Activated CD4-positive, alpha-beta T cell treated with anti-CD3 and anti-CD28 coated beads for 36 hours (primary cell): ENCODE measurements around the gene PJA1. TPM values are rescaled to one million over a fixed set of nuclear protein-coding genes. Genes with fewer than 3 reads are reported as not detected.
A peak's percentile ranks its signal among the peaks of the same experiment; 100 is the strongest.

Source experiments
- ATAC-seq: fragments of 200-7000 bp; cut with Tn5 transposase; one replicate; pipeline ENCODE4 v1.10.0; 2021; ENCODE audit warnings: mild to moderate bottlenecking, moderate library complexity
- CTCF ChIA-PET: fragments of 350-600 bp; sonication (Branson Sonifier 250); formaldehyde crosslinking; loops from one replicate; lab custom pipeline; 2021; ENCODE audit warnings: antibody characterized with exemption; lab: Charles Lee
- POLR2A ChIA-PET: fragments of 350-600 bp; sonication (Branson Sonifier 250); formaldehyde crosslinking; loops from one replicate; lab custom pipeline; 2021; ENCODE audit warnings: antibody characterized with exemption, inconsistent platforms; lab: Charles Lee
- DNase-seq: peaks from one replicate; pipeline ENCODE4 v3.0.0-alpha.2; 2020
- H3K27ac Mint-ChIP-seq: one replicate; pipeline ENCODE4 v1.8.0; 2021; ENCODE audit warnings: mixed read lengths
- H3K27me3 Mint-ChIP-seq: one replicate; pipeline ENCODE4 v1.8.0; 2021; ENCODE audit warnings: mixed read lengths
- H3K36me3 Mint-ChIP-seq: one replicate; pipeline ENCODE4 v1.8.0; 2021; ENCODE audit warnings: low read depth, mixed read lengths
- H3K4me1 Mint-ChIP-seq: one replicate; pipeline ENCODE4 v1.8.0; 2021; ENCODE audit warnings: mixed read lengths
- H3K4me3 Mint-ChIP-seq: one replicate; pipeline ENCODE4 v1.8.0; 2021; ENCODE audit warnings: mild to moderate bottlenecking, moderate library complexity, mixed read lengths
- H3K9me3 Mint-ChIP-seq: one replicate; pipeline ENCODE4 v1.8.0; 2021; ENCODE audit warnings: low read depth, mixed read lengths
- intact Hi-C, 2 experiments: fragments of 100-400 bp; cut with DNase I in 1 of 2; cut with micrococcal nuclease in 1 of 2; formaldehyde crosslinking; loops; one replicate each; pipeline versions ENCODE4 v1.14.2 to v1.15.1; 2022 to 2024; cut with DNase I, micrococcal nuclease
- total RNA-seq, 2 experiments: library from RNA; stranded (reverse); gene quantifications; one replicate each; pipeline ENCODE4 v1.2.3, GENCODE V29; 2021

PJA1 gene
- total RNA-seq, 2 experiments from 2014 or later: 18.9 to 19.5 TPM

DNA sequence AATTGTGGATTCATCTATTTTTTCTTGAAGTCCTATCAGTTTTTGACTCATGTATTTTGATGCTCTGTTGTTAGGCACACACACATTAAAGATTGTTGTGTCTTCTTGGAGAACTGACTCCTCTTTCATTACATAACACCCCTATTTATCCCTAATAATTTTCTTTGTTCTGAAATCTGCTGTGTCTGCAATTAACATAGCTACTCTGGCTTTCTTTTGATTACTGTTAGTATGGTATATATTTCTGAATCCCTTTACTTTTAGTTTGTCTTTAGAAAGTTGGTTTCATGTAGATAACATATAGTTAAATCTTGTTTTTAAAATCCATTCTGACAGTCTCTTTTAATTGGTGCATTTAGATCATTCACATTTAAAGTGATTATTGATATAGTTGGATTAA lies 5.1 kb upstream of the PJA1 start:
- POLR2A ChIA-PET: no interaction called here
- H3K4me3 Mint-ChIP-seq: no peak overlapping the region
- H3K27me3 Mint-ChIP-seq: no peaks in the 10 kb centered on the region
- DNase-seq: no peak
- CTCF ChIA-PET: interaction anchor here (0.5 kb wide), 1 partner anchor 9 kb away, joined by 4 read pairs; no protein-coding TSS in a partner anchor
- H3K4me1 Mint-ChIP-seq: no peaks in the 10 kb centered on the region
- H3K9me3 Mint-ChIP-seq: no peaks in the 10 kb centered on the region
- intact Hi-C loops: no loop called here
- no peaks in the 10 kb centered on the region for H3K36me3 Mint-ChIP-seq
- ATAC-seq: no peak
- H3K27ac Mint-ChIP-seq: no peak overlapping the region

GRCh38 chrX:69163936-69164741 lies 1.1 kb downstream of the PJA1 start:
- Mint-ChIP-seq H3K36me3 (peaks cover 25% of the 10 kb centered on the region), H3K9me3 (no peaks in the 10 kb centered on the region), H3K4me1 (peaks cover 29% of the 10 kb centered on the region), H3K27ac (peak overlapping the region; percentile 80), H3K4me3 (peak overlapping the region; percentile 79), H3K27me3 (no peaks in the 10 kb centered on the region)
- POLR2A ChIA-PET: no interaction called here
- intact Hi-C loops: loop anchor here (1.0 to 2.0 kb wide), 3 partner anchors 335 to 969 kb away; partner anchors contain the start of genes EFNB1 (in 1 of the 2) and IGBP1 (in 1 of the 2)
- peak; percentile 67 for DNase-seq
- ATAC-seq: peak; percentile 82
- CTCF ChIA-PET: interaction anchor here (0.7 kb wide), 1 partner anchor 337 kb away, joined by 3 read pairs; no protein-coding TSS in a partner anchor

DNA sequence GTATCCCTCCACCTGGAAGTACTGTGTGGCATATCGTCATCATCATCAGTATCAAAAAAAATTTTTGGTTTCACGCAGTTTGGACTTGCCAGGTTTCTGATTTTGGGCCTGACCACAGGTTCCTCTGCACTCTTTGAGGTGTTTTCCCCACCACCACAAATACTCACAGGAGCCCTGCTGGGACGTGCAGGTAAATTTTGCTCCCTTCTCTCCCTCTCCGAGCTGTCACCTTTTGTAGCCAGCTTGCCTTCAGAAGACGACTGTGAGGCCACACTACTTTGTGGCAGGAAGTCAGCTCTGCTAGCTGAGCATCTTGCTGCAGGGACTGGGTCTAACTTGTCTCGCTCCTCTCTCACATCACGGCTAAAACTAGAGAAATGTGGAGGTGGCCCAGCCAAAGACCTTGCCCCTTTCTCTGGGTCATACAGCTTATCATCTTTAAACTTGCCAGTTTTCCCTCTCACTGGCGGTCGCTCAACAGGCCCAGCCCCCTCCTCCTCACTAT lies 2.8 kb downstream of the PJA1 start:
- Mint-ChIP-seq H3K4me1 (peaks cover 29% of the 10 kb centered on the region), H3K9me3 (no peaks in the 10 kb centered on the region), H3K27me3 (no peaks in the 10 kb centered on the region), H3K36me3 (peaks cover 25% of the 10 kb centered on the region), H3K4me3 (no peak overlapping the region), H3K27ac (no peak overlapping the region)
- no peak for ATAC-seq
- POLR2A ChIA-PET: no interaction called here
- no peak for DNase-seq
- CTCF ChIA-PET: no interaction called here
- intact Hi-C loops: no loop called here

DNA sequence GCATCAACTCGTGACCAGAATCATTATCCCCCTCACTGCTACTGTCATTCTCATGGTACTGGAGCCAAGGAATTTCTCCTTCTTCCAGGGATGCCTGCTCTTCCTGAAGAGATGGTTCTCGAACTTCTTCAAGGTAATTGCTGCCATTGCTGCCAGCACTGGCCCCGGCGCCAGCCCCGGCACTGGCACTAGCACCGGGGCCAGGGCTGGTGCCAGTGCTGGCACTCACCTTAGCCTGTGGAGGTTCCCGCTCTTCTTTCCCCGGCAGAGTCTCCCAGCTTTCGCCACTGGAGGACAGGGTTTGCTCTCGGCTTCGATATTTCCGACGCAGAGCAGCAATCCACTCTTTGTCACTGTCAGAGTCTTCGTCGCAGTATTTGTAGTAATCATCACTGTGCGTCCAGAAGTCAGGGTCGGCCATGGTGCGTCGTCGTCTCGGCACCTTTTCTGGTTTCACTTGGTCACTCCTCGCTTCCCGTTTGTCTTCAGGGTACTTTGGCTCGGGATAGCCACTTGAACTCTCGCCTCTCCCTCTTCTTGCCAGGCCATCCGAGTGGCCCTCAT lies 3.4 kb downstream of the PJA1 start:
- Mint-ChIP-seq H3K27ac (no peak overlapping the region), H3K4me1 (peaks cover 29% of the 10 kb centered on the region), H3K27me3 (no peaks in the 10 kb centered on the region), H3K9me3 (no peaks in the 10 kb centered on the region), H3K36me3 (peaks cover 25% of the 10 kb centered on the region), H3K4me3 (no peak overlapping the region)
- no peak for DNase-seq
- no peak for ATAC-seq
- intact Hi-C loops: no loop called here
- ChIA-PET POLR2A (no interaction called here), CTCF (no interaction called here)

- no peaks in the 10 kb centered on the region for H3K9me3 Mint-ChIP-seq
- ChIA-PET POLR2A (no interaction called here), CTCF (no interaction called here)
- intact Hi-C loops: no loop called here
- DNase-seq: no peak
- H3K4me3 Mint-ChIP-seq: no peak overlapping the region
- H3K27ac Mint-ChIP-seq: no peak overlapping the region
- peaks cover 29% of the 10 kb centered on the region for H3K4me1 Mint-ChIP-seq
- peaks cover 25% of the 10 kb centered on the region for H3K36me3 Mint-ChIP-seq
- H3K27me3 Mint-ChIP-seq: no peaks in the 10 kb centered on the region
- no peak for ATAC-seq
Observed at GRCh38 chrX:69161371-69161770, 3.9 kb downstream of the PJA1 start.

DNA sequence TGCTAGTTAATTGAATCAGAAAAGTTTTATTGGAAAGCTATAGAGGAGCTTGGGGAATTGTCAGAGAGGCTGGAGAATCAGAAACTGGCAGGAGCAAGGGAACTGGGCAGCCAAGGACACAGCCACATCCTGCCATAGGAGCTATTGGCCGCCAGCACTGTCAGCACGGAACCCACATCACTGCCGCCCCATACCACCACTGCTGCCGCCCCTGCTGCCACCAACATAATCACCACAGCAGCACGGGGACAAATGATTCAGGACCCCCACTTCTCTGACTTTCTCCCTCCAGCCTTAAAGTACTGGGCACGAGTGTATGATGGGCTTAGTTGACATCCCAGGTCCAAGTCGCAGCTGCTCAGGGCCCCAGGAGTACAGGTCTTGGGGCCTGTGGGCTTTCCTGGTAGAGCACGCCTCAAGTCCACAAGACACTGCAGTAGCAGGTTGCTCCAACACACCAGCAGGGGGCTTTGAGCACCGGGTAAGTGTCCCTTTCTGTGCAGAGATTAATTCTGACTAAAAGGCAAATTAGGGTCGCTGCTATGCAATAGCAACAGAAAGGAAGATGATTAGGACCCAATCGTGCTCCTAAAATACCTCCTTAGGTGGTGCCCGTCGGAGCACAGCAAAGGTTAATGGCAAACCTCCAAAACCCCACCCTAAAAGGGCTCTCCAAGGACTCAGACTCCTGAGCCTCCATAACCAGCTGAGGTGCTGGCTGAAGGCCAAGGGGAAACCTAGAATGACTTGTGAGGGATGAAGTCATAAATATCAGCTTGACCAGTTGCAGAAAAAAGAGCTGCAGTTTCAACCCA lies 6.9 kb downstream of the PJA1 start:
- peak; percentile 74 for ATAC-seq
- H3K27ac Mint-ChIP-seq: no peak overlapping the region
- H3K4me3 Mint-ChIP-seq: no peak overlapping the region
- peak; percentile 46 for DNase-seq
- intact Hi-C loops: loop anchor here in 1 of 2 experiments (5.0 kb wide), 1 partner anchor 64 kb away; no protein-coding TSS in a partner anchor
- H3K27me3 Mint-ChIP-seq: no peaks in the 10 kb centered on the region
- POLR2A ChIA-PET: no interaction called here
- H3K36me3 Mint-ChIP-seq: peaks cover 18% of the 10 kb centered on the region
- H3K9me3 Mint-ChIP-seq: no peaks in the 10 kb centered on the region
- peaks cover 19% of the 10 kb centered on the region for H3K4me1 Mint-ChIP-seq
- CTCF ChIA-PET: interaction anchor here (0.6 to 1.5 kb wide), 3 partner anchors 19 to 127 kb away, joined by 3 read pairs; no protein-coding TSS in a partner anchor

DNA sequence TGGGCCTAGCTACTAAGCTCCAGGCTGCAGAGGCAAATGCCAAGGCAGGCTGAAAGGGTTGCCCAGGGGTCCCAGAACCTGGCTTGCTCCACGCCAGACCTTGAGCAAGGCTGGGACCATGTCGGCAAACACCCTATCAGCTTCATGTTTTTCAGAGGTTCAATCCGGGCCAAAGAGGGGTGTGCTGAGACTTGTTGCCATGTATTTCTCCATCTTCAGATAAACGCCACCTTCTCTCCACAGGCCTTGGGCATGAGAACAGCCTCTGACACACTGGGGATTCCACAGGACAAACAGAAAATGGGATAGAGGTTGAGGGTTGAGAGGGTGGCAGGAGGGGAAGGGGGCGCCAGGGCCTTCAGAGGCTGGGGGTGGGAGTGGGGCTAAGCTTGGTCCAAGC lies 8.6 kb downstream of the PJA1 start:
- ATAC-seq (no peak), DNase-seq (no peak)
- ChIA-PET CTCF (interaction anchor here (0.6 to 1.5 kb wide), 2 partner anchors 65 to 464 kb away, joined by 3 to 4 read pairs; no protein-coding TSS in a partner anchor), POLR2A (no interaction called here)
- H3K27ac Mint-ChIP-seq: no peak overlapping the region
- H3K4me3 Mint-ChIP-seq: no peak overlapping the region
- H3K4me1 Mint-ChIP-seq: peaks cover 4% of the 10 kb centered on the region
- no peaks in the 10 kb centered on the region for H3K27me3 Mint-ChIP-seq
- peaks cover 2% of the 10 kb centered on the region for H3K36me3 Mint-ChIP-seq
- intact Hi-C loops: loop anchor here in 1 of 2 experiments (5.0 kb wide), 1 partner anchor 66 kb away; no protein-coding TSS in a partner anchor
- H3K9me3 Mint-ChIP-seq: no peaks in the 10 kb centered on the region

GRCh38 chrX:69155786-69156520 lies 9.3 kb downstream of the PJA1 start:
- peaks cover 2% of the 10 kb centered on the region for H3K27me3 Mint-ChIP-seq
- no peaks in the 10 kb centered on the region for H3K36me3 Mint-ChIP-seq
- CTCF ChIA-PET: interaction anchor here (0.6 kb wide), 1 partner anchor 465 kb away, joined by 4 read pairs; no protein-coding TSS in a partner anchor
- no peaks in the 10 kb centered on the region for H3K9me3 Mint-ChIP-seq
- no peak overlapping the region for H3K27ac Mint-ChIP-seq
- H3K4me3 Mint-ChIP-seq: no peak overlapping the region
- POLR2A ChIA-PET: no interaction called here
- intact Hi-C loops: loop anchor here in 1 of 2 experiments (5.0 kb wide), 1 partner anchor 66 kb away; no protein-coding TSS in a partner anchor
- no peak for DNase-seq
- H3K4me1 Mint-ChIP-seq: peaks cover under 1% of the 10 kb centered on the region
- ATAC-seq: no peak

- intact Hi-C loops: no loop called here
- DNase-seq (no peak), ATAC-seq (no peak)
- Mint-ChIP-seq H3K9me3 (no peaks in the 10 kb centered on the region), H3K27ac (no peak overlapping the region), H3K36me3 (no peaks in the 10 kb centered on the region), H3K4me3 (no peak overlapping the region), H3K4me1 (no peaks in the 10 kb centered on the region), H3K27me3 (peaks cover 2% of the 10 kb centered on the region)
- POLR2A ChIA-PET: no interaction called here
- CTCF ChIA-PET: no interaction called here
Observed at GRCh38 chrX:69154051-69154450, 11.2 kb downstream of the PJA1 start.

DNA sequence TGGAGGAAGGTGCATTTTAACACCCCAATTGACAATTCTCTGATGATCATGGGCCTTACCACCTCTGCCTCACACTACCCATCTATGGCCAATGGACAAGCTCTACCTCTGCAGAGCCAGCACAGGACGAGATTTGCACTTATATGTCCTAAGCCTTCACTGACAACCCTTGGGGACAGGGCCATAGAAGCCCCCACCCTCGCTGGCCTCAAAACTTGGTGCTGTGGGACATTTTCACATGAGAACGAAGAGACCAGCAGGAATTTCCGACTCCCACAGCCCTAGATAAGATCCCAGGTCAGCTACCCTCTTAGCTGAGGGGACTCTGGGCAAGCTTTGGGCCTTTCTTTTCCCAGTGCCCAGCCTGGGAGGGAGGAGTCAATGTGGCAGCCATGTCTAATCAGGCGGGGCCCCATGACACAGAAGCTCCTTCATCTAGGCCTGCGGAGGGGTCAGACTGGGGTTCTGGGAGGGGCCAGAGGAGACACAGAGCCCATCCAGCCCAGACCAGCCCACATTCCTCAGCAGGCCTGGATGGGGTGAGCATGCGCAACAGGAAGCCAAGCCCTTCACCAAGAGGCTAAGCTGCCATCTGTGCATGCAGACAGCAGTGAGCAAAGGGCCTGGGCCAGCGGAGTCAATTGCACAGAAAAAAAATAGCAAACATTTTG lies 12.1 kb downstream of the PJA1 start:
- DNase-seq (no peak), ATAC-seq (no peak)
- CTCF ChIA-PET: no interaction called here
- Mint-ChIP-seq H3K9me3 (no peaks in the 10 kb centered on the region), H3K4me3 (no peak overlapping the region), H3K27me3 (peaks cover 2% of the 10 kb centered on the region), H3K27ac (no peak overlapping the region), H3K36me3 (no peaks in the 10 kb centered on the region), H3K4me1 (no peaks in the 10 kb centered on the region)
- intact Hi-C loops: no loop called here
- POLR2A ChIA-PET: no interaction called here
